GM23338 (cell line): Measurements from ENCODE around the gene ADGRL1. TPM values are rescaled to one million over a fixed set of nuclear protein-coding genes. Genes with fewer than 3 reads are reported as not detected.
"Not testable (repeated sequence)": the region's sequence is repeated elsewhere in the genome, so short reads cannot be mapped to it uniquely, and the experiment has no call there.

Source experiments
- ATAC-seq: fragments of 200-7000 bp; cut with Tn5 transposase; 3 replicates; pipeline ENCODE4 v1.9.1; 2020
- DNase-seq: peaks from one replicate; pipeline ENCODE4 v3.0.0-alpha.2; 2015; ENCODE audit warnings: low spot score
- H2AFZ ChIP-seq: fragments of 200-600 bp; sonication (generic); 2 replicates; pipeline ENCODE4 v1.8.0; 2016; ENCODE audit warnings: antibody characterized with exemption, mild to moderate bottlenecking, moderate library complexity
- H3F3A ChIP-seq: fragments of 200-600 bp; sonication (generic); replicated peaks from 2 replicates; pipeline ENCODE4 v1.8.0; 2017; ENCODE audit warnings: antibody characterized with exemption, mixed run types, low read depth
- H3K27ac ChIP-seq: fragments of 200-600 bp; sonication (generic); 2 replicates; pipeline ENCODE4 v1.6.1; 2016; ENCODE audit warnings: low read depth
- H3K27me3 ChIP-seq: fragments of 200-600 bp; sonication (generic); 2 replicates; pipeline ENCODE4 v1.8.0; 2016; ENCODE audit warnings: mild to moderate bottlenecking, mixed run types, moderate library complexity; ENCODE audit not compliant: insufficient read depth
- H3K36me3 ChIP-seq: fragments of 200-600 bp; sonication (generic); 2 replicates; pipeline ENCODE4 v1.8.0; 2016; ENCODE audit warnings: mild to moderate bottlenecking; ENCODE audit not compliant: insufficient read depth
- H3K4me1 ChIP-seq: fragments of 200-600 bp; sonication (generic); 2 replicates; pipeline ENCODE4 v1.8.0; 2016; ENCODE audit warnings: mild to moderate bottlenecking, moderate library complexity; ENCODE audit not compliant: insufficient read depth
- H3K4me2 ChIP-seq: fragments of 200-600 bp; sonication (generic); 2 replicates; pipeline ENCODE4 v1.7.1; 2017; ENCODE audit warnings: mixed run types
- H3K4me3 ChIP-seq: fragments of 200-600 bp; sonication (generic); 2 replicates; pipeline ENCODE4 v1.6.1; 2016; ENCODE audit warnings: mixed run types
- H3K79me2 ChIP-seq: fragments of 200-600 bp; sonication (generic); replicated peaks from 2 replicates; pipeline ENCODE4 v1.8.0; 2017; ENCODE audit warnings: mild to moderate bottlenecking; ENCODE audit not compliant: insufficient read depth
- H3K9me2 ChIP-seq: fragments of 200-600 bp; sonication (generic); 2 replicates; pipeline ENCODE4 v1.8.0; 2017; ENCODE audit not compliant: insufficient read depth
- H4K20me1 ChIP-seq: fragments of 200-600 bp; sonication (generic); replicated peaks from 2 replicates; pipeline ENCODE4 v1.8.0; 2017; ENCODE audit warnings: mild to moderate bottlenecking; ENCODE audit not compliant: insufficient read depth
- H3K27ac Mint-ChIP-seq: 2 replicates; pipeline ENCODE4 v1.8.0; 2020; ENCODE audit warnings: inconsistent platforms, mild to moderate bottlenecking, moderate library complexity, mixed read lengths
- H3K27me3 Mint-ChIP-seq: 3 replicates; pipeline ENCODE4 v1.8.0; 2022; ENCODE audit warnings: low read depth, mild to moderate bottlenecking, moderate library complexity, mixed read lengths, inconsistent platforms; ENCODE audit not compliant: insufficient read depth, poor library complexity
- H3K36me3 Mint-ChIP-seq: 3 replicates; pipeline ENCODE4 v1.8.0; 2021; ENCODE audit warnings: low read depth, mild to moderate bottlenecking, inconsistent platforms, moderate library complexity, mixed read lengths
- H3K4me1 Mint-ChIP-seq: 3 replicates; pipeline ENCODE4 v1.8.0; 2020; ENCODE audit warnings: mild to moderate bottlenecking, inconsistent platforms, mixed read lengths
- H3K4me3 Mint-ChIP-seq: 3 replicates; pipeline ENCODE4 v1.8.0; 2021; ENCODE audit warnings: moderate library complexity, mild to moderate bottlenecking, inconsistent platforms, mixed read lengths
- H3K9me3 Mint-ChIP-seq: 3 replicates; pipeline ENCODE4 v1.8.0; 2020; ENCODE audit warnings: moderate library complexity, mild to moderate bottlenecking, inconsistent platforms, mixed read lengths
- EZH2phosphoT487 ChIP-seq: fragments of 200-600 bp; sonication (generic); IDR thresholded peaks from one replicate; pipeline ENCODE4 v1.8.1; 2018; ENCODE audit warnings: antibody characterized with exemption; ENCODE audit not compliant: unreplicated experiment
- ZNF462 ChIP-seq: fragments of 250-450 bp; sonication (Bioruptor Pico); IDR thresholded peaks from 2 replicates; pipeline ENCODE4 v1.5.0; 2020; ENCODE audit warnings: mild to moderate bottlenecking, moderate library complexity
- polyA plus RNA-seq: library from polyadenylated mRNA; unstranded; fragments of >200 nt; fragmentation: Nextera tagmentation; extraction: Ambion mirVana; gene quantifications from 2 replicates; pipeline ENCODE4 v1.2.1, GENCODE V29; 2016
- total RNA-seq: library from RNA; depleted of rRNA; stranded (reverse); fragments of >200 nt; shearing (Covaris generic); gene quantifications from 2 replicates; pipeline ENCODE4 v1.2.3, GENCODE V29; 2014
- TF ChIP-seq, protein P1 (sequence below), 2 experiments: fragments of 200-600 bp in 1 of 2; sonication (generic) in 1 of 2; conservative IDR thresholded peaks; 2 replicates each; pipeline versions ENCODE4 v1.5.1 to v1.6.1; 2016 to 2017; ENCODE audit warnings: antibody characterized with exemption in 2 of 2, low read depth in 2 of 2, mild to moderate bottlenecking in 2 of 2, moderate library complexity in 1 of 2

The ADGRL1 gene
- total and polyA plus RNA-seq, 2 experiments from 2014 or later, result 20.6 to 100 TPM

DNA sequence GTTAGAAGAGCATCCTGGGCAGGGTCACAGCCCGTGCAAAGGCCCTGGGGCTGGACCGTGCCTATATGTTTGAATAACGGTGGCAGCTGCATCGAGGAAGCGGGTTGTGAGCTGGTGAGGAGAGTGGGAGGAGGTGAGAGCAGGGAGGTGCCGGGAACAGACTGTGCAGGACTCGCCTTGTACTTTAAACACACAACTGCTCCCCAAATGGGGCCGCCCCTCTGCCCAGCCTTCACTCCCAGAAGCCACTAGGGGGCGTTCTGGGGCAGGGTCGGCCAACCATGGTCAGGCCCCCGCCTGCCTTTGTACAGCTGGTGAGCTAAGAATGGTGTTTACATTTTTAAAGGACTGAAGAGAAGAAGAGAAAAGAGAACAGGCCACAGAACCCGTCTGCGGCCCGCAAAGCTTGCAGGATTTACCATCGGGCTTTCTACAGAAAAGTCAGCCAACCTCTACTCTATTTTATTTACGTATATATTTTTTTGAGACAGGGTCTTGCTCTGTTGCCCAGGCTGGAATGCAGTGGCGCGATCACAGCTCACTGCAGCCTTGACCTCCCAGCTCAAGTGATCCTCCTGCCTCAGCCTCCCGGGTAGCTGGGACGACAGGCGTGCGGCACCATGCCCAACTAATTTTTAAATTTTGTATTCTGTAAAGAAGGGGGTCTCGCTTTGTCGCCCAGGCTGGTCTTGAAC, 5.7 kb downstream of the ADGRL1 start:
- H4K20me1 ChIP-seq, H3K9me2 ChIP-seq, H3K4me2 ChIP-seq, H3K27ac Mint-ChIP-seq, H3K4me3 Mint-ChIP-seq, H3K36me3 ChIP-seq, H3K36me3 Mint-ChIP-seq, H3K27ac ChIP-seq, H3K27me3 ChIP-seq, H3K4me3 ChIP-seq, H2AFZ ChIP-seq, H3K9me3 Mint-ChIP-seq, H3F3A ChIP-seq: not testable (repeated sequence)
- TF ChIP-seq, protein P1, sequence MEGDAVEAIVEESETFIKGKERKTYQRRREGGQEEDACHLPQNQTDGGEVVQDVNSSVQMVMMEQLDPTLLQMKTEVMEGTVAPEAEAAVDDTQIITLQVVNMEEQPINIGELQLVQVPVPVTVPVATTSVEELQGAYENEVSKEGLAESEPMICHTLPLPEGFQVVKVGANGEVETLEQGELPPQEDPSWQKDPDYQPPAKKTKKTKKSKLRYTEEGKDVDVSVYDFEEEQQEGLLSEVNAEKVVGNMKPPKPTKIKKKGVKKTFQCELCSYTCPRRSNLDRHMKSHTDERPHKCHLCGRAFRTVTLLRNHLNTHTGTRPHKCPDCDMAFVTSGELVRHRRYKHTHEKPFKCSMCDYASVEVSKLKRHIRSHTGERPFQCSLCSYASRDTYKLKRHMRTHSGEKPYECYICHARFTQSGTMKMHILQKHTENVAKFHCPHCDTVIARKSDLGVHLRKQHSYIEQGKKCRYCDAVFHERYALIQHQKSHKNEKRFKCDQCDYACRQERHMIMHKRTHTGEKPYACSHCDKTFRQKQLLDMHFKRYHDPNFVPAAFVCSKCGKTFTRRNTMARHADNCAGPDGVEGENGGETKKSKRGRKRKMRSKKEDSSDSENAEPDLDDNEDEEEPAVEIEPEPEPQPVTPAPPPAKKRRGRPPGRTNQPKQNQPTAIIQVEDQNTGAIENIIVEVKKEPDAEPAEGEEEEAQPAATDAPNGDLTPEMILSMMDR (conservative IDR thresholded peaks at IDR 0.05; ENCODE audit: low read depth in 2 of 2), result peak; percentile 71 to 74
- Histone ChIP-seq H3K4me1 (peaks cover 14% of the 10 kb centered on the region; the same call in 1 of the 2 replicates), H3K79me2 (peaks cover 93% of the 10 kb centered on the region)
- DNase-seq (peak; percentile 63), ATAC-seq (peak; percentile 67)
- Mint-ChIP-seq H3K4me1 (peaks cover 44% of the 10 kb centered on the region), H3K27me3 (peaks cover 15% of the 10 kb centered on the region)

GRCh38 chr19:14198384-14199376, 7.3 kb downstream of the ADGRL1 start:
- peak; percentile 9; the same call in 2 of the 3 replicates for ATAC-seq
- no peak overlapping the region for H3K4me3 ChIP-seq
- Mint-ChIP-seq H3K27me3 (peaks cover 13% of the 10 kb centered on the region), H3K36me3 (peaks cover 12% of the 10 kb centered on the region), H3K4me3 (no peak overlapping the region; the same call in 2 of the 3 replicates), H3K4me1 (peaks cover 35% of the 10 kb centered on the region), H3K9me3 (no peaks in the 10 kb centered on the region; the same call in 1 of the 3 replicates), H3K27ac (no peak overlapping the region; the same call in 1 of the 2 replicates)
- TF ChIP-seq, protein P1 (conservative IDR thresholded peaks at IDR 0.05; ENCODE audit: low read depth in 2 of 2), result peak; percentile 9 to 53; a peak in 2 of 4 replicates
- TF ChIP-seq ZNF462 (CRISPR knock-in tag), result no peak
- TF ChIP-seq EZH2phosphoT487, result no peak
- no peak overlapping the region for H3K27ac ChIP-seq
- no peaks in the 10 kb centered on the region for H3K36me3 ChIP-seq
- DNase-seq, result peak; percentile 45
- 0 out of 2 replicates have a peak, but pooled peaks cover 4% of the 10 kb centered on the region for H3F3A ChIP-seq
- peaks cover 11% of the 10 kb centered on the region for H4K20me1 ChIP-seq
- no peak overlapping the region for H3K4me2 ChIP-seq
- 0 out of 2 replicates have a peak, but pooled peaks cover 4% of the 10 kb centered on the region for H3K4me1 ChIP-seq
- no peaks in the 10 kb centered on the region for H3K9me2 ChIP-seq
- H3K27me3 ChIP-seq, result no peaks in the 10 kb centered on the region
- H2AFZ ChIP-seq, result no peak overlapping the region
- peaks cover 92% of the 10 kb centered on the region for H3K79me2 ChIP-seq
